Mucosa of descending colon (tissue), 3 donors: ENCODE data around the gene HAPLN1. TPM values are rescaled to one million over a fixed set of nuclear protein-coding genes. Genes with fewer than 3 reads are reported as not detected.

Experiments
- ATAC-seq: fragments of 200-7000 bp; cut with Tn5 transposase; one replicate; pipeline ENCODE4 v1.9.1; 2020; ENCODE audit warnings: mild to moderate bottlenecking, moderate library complexity
- DNase-seq, 3 donors: peaks; one replicate each; pipeline ENCODE4 v3.0.0-alpha.2; 2020
- H3K36me3 ChIP-seq: fragments of 200-600 bp; one replicate; pipeline ENCODE4 v1.8.0; 2021; ENCODE audit warnings: low read depth, mild to moderate bottlenecking
- H3K4me1 ChIP-seq: fragments of 200-600 bp; one replicate; pipeline ENCODE4 v1.8.0; 2021; ENCODE audit warnings: low read depth, mild to moderate bottlenecking
- H3K4me3 ChIP-seq: fragments of 200-600 bp; one replicate; pipeline ENCODE4 v1.8.0; 2021; ENCODE audit warnings: mild to moderate bottlenecking
- H3K9me3 ChIP-seq: fragments of 200-600 bp; one replicate; pipeline ENCODE4 v1.8.0; 2021; ENCODE audit warnings: mild to moderate bottlenecking
- intact Hi-C, 2 donors: fragments of 100-400 bp; cut with DNase I in 1 of 2; cut with micrococcal nuclease in 1 of 2; formaldehyde crosslinking; loops; one replicate each; pipeline versions ENCODE4 v1.11.0 to v1.11.1; 2022; cut with DNase I, micrococcal nuclease
- total RNA-seq, 3 donors: library from RNA; stranded (reverse); fragmentation: NEBNext Ultra II Directional in 2 of 3; extraction: Animal tissue kit (Norgen Biotek cat#: 25700) in 2 of 3; gene quantifications; one replicate each; pipeline versions ENCODE4 v1.2.1 to v1.2.4, GENCODE V29; 2021 to 2023
- TF ChIP-seq, protein P1 (sequence below): fragments of 200-600 bp; IDR thresholded peaks from one replicate; pipeline ENCODE4 v1.8.0; 2022; ENCODE audit warnings: antibody characterized with exemption, mild to moderate bottlenecking
- donor health status: DM: no; HTN: no; CAD: no; lungs with moderate emphysema.
- donor health status: DM: no; HTN: no; CAD: no.
- donor health status: DM: no; HTN: yes; CAD: no.

Gene HAPLN1
- total RNA-seq, 3 donors from 2014 or later: 0.93 to 9.6 (median 1.5) TPM

DNA sequence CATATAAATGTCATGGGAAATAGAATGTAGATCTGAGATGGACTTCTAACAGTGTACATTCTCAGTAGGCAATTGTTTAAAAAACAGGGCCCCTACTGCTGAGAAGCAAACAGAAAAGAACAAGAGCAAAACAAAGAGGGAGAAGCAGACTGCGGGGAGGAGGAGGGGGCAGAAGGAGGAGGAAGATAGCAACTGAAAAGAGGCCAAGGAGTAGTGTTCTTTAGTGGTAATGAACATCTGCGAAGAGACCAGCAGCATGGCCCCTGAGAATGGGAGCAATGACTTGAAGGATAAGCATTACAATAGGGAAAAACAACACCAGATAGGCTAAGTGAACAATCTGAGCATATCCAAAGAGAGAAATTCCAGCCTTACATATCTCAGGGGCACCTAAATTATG is 36.8 kb downstream of the HAPLN1 start:
- Histone ChIP-seq H3K36me3 (no peaks in the 10 kb centered on the region), H3K4me1 (no peaks in the 10 kb centered on the region), H3K9me3 (no peaks in the 10 kb centered on the region), H3K4me3 (no peak overlapping the region)
- TF ChIP-seq, protein P1, sequence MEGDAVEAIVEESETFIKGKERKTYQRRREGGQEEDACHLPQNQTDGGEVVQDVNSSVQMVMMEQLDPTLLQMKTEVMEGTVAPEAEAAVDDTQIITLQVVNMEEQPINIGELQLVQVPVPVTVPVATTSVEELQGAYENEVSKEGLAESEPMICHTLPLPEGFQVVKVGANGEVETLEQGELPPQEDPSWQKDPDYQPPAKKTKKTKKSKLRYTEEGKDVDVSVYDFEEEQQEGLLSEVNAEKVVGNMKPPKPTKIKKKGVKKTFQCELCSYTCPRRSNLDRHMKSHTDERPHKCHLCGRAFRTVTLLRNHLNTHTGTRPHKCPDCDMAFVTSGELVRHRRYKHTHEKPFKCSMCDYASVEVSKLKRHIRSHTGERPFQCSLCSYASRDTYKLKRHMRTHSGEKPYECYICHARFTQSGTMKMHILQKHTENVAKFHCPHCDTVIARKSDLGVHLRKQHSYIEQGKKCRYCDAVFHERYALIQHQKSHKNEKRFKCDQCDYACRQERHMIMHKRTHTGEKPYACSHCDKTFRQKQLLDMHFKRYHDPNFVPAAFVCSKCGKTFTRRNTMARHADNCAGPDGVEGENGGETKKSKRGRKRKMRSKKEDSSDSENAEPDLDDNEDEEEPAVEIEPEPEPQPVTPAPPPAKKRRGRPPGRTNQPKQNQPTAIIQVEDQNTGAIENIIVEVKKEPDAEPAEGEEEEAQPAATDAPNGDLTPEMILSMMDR: no peak
- ATAC-seq (no peak), DNase-seq (no peak)
- intact Hi-C loops: no loop called here

DNA sequence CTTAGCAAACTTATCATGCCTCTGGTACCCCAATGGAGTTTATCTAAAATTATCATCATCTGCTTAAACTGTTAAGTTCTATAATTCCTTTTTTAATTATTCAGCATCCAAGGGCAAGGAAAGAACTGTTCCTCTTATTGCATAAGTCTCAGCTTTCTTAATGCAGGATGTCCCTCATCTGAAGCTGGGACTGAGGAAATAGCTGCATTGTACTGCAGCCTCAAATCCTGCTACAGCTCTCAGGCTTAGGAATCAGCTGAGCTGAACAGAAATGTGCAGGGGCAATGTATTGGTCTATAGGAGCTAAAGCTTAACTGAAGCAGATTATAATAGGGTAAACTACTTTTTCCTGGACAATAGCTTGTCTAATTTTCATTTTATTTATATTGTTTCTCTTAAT is 48.0 kb downstream of the HAPLN1 start:
- Histone ChIP-seq H3K4me1 (no peaks in the 10 kb centered on the region), H3K4me3 (no peak overlapping the region), H3K9me3 (no peaks in the 10 kb centered on the region), H3K36me3 (no peaks in the 10 kb centered on the region)
- TF ChIP-seq, protein P1: no peak
- intact Hi-C loops: no loop called here
- DNase-seq (no peak), ATAC-seq (no peak)

GRCh38 chr5:83672158-83672557 is 48.5 kb downstream of the HAPLN1 start:
- ATAC-seq: no peak
- Histone ChIP-seq H3K9me3 (no peaks in the 10 kb centered on the region), H3K4me3 (no peak overlapping the region), H3K4me1 (no peaks in the 10 kb centered on the region), H3K36me3 (no peaks in the 10 kb centered on the region)
- TF ChIP-seq, protein P1: no peak
- DNase-seq: no peak
- intact Hi-C loops: no loop called here

DNA sequence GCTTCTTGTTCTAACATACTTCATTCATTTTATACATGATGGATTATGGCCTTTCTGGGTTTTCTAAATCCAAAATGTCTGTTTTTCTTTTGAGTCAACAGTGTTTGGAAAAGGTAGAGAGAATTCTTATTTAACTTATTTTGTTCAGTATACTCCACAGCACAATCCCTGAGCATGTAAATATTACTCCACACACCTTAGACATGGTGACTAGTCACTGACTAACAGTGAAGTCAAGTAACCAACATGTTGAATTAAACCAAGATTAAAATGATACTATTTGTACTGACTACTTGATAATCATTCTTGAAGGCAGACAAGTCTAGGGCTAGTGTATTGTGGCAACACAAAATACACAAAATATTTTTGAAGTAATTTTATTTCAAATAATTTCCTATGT is 55.0 kb downstream of the HAPLN1 start:
- intact Hi-C loops: no loop called here
- no peaks in the 10 kb centered on the region for H3K4me1 ChIP-seq

GRCh38 chr5:83662558-83662957 is 58.1 kb downstream of the HAPLN1 start:
- DNase-seq (no peak), ATAC-seq (no peak)
- no peaks in the 10 kb centered on the region for H3K36me3 ChIP-seq
- TF ChIP-seq, protein P1: no peak
- H3K4me3 ChIP-seq: no peak overlapping the region
- no peaks in the 10 kb centered on the region for H3K9me3 ChIP-seq
- intact Hi-C loops: no loop called here
- H3K4me1 ChIP-seq: no peaks in the 10 kb centered on the region

More for the DNA sequence above, 55.0 kb downstream of the HAPLN1 start:
- TF ChIP-seq, protein P1: no peak
- DNase-seq (no peak), ATAC-seq (no peak)
- no peak overlapping the region for H3K4me3 ChIP-seq
- H3K9me3 ChIP-seq: no peaks in the 10 kb centered on the region
- H3K36me3 ChIP-seq: no peaks in the 10 kb centered on the region
